HG02642 (cell line): ENCODE data around the gene SETBP1.
A peak's percentile ranks its signal among the peaks of the same experiment; 100 is the strongest.

Source experiments
- ATAC-seq: cut with Tn5 transposase; IDR thresholded peaks from one replicate; pipeline ENCODE4 v1.9.1; 2021; ENCODE audit warnings: mild to moderate bottlenecking; ENCODE audit not compliant: unreplicated experiment, poor library complexity

Gene SETBP1

GRCh38 chr18:44946529-44947113, 265.9 kb downstream of the SETBP1 start:
- no peak for ATAC-seq

GRCh38 chr18:44949967-44950366, 269.3 kb downstream of the SETBP1 start:
- no peak for ATAC-seq

- ATAC-seq, result no peak
Measured at GRCh38 chr18:44950685-44951195, 270.1 kb downstream of the SETBP1 start.

- no peak for ATAC-seq
Measured at GRCh38 chr18:44951748-44952147, 271.1 kb downstream of the SETBP1 start.

GRCh38 chr18:44954257-44954656, 273.6 kb downstream of the SETBP1 start:
- no peak for ATAC-seq

GRCh38 chr18:44955825-44956224, 275.1 kb downstream of the SETBP1 start:
- ATAC-seq, result no peak

- no peak for ATAC-seq
Measured at GRCh38 chr18:44957025-44957424, 276.3 kb downstream of the SETBP1 start.

- ATAC-seq, result no peak
Measured at GRCh38 chr18:44957461-44957860, 276.8 kb downstream of the SETBP1 start.

- ATAC-seq, result no peak
Measured at GRCh38 chr18:44958040-44958439, 277.4 kb downstream of the SETBP1 start.

- ATAC-seq, result no peak
Measured at GRCh38 chr18:44958455-44958854, 277.8 kb downstream of the SETBP1 start.

- ATAC-seq, result no peak
Measured at GRCh38 chr18:44959013-44959412, 278.3 kb downstream of the SETBP1 start.

GRCh38 chr18:44960580-44960979, 279.9 kb downstream of the SETBP1 start:
- ATAC-seq, result no peak

GRCh38 chr18:44961288-44961995, 280.8 kb downstream of the SETBP1 start:
- peak; percentile 58 for ATAC-seq

- ATAC-seq, result no peak
Measured at GRCh38 chr18:44967599-44967998, 286.9 kb downstream of the SETBP1 start.

- ATAC-seq, result no peak
Measured at GRCh38 chr18:44968336-44968735, 287.6 kb downstream of the SETBP1 start.

GRCh38 chr18:44969214-44969795, 288.6 kb downstream of the SETBP1 start:
- ATAC-seq, result no peak

GRCh38 chr18:44973282-44973681, 292.6 kb downstream of the SETBP1 start:
- no peak for ATAC-seq

GRCh38 chr18:44974174-44974573, 293.5 kb downstream of the SETBP1 start:
- no peak for ATAC-seq

- ATAC-seq, result no peak
Measured at GRCh38 chr18:44977856-44978255, 297.2 kb downstream of the SETBP1 start.

GRCh38 chr18:44979748-44980147, 299.1 kb downstream of the SETBP1 start:
- ATAC-seq, result no peak

GRCh38 chr18:44981121-44981520, 300.4 kb downstream of the SETBP1 start:
- no peak for ATAC-seq

- ATAC-seq, result no peak
Measured at GRCh38 chr18:44986933-44987332, 306.2 kb downstream of the SETBP1 start.
